ENCODE measurements around the gene OR4F6.

Gene OR4F6

DNA sequence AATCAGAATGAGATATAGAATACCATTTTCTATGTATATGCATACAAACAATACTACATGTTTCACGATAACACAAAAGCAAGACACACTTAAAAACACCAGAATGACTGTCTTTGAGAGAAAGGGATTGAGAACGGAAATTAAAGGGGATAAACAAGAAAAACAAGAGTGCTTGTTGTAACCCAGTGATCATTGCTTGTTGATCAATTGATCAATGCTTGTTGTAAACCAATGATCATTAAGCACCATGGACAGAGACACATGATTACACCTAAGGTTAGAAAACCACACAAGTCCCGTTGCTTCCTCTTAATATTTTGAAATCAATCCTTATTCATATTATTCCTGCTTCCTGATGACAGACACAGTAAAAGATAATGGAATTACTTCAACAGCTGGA lies 7.6 kb downstream of the OR4F6 start:
- TF ChIP-seq, protein P1, sequence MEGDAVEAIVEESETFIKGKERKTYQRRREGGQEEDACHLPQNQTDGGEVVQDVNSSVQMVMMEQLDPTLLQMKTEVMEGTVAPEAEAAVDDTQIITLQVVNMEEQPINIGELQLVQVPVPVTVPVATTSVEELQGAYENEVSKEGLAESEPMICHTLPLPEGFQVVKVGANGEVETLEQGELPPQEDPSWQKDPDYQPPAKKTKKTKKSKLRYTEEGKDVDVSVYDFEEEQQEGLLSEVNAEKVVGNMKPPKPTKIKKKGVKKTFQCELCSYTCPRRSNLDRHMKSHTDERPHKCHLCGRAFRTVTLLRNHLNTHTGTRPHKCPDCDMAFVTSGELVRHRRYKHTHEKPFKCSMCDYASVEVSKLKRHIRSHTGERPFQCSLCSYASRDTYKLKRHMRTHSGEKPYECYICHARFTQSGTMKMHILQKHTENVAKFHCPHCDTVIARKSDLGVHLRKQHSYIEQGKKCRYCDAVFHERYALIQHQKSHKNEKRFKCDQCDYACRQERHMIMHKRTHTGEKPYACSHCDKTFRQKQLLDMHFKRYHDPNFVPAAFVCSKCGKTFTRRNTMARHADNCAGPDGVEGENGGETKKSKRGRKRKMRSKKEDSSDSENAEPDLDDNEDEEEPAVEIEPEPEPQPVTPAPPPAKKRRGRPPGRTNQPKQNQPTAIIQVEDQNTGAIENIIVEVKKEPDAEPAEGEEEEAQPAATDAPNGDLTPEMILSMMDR (conservative IDR thresholded peaks at IDR 0.05; ENCODE audit: low read depth, low read length), result no peak

DNA sequence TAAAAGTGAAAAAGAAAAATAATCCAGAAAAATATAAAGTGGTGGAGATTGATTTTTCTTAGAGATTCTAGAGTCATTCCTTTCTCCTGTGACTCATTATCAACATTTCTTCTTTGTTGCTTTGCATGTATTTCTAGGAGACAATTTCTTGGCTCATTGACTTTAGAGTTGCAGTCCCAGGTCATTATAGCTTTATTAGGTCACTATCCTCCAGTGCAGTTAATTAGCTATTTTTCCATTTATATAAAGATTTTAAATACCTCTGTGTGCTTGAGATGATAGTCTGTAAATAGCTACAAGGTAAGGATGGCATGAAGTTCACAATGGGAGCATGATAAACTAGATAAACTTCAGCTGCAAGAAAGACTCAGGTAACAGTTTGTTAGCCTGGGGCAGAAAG lies 8.6 kb downstream of the OR4F6 start, which contains the start of gene OR4F15:
OR4F15 (plus strand) TSS at position 301 of the 400 bp plus-strand sequence. CDS start 5,985 bp downstream, outside the sequence.
- TF ChIP-seq, protein P1 (conservative IDR thresholded peaks at IDR 0.05; ENCODE audit: low read depth, low read length), result no peak
- no peak within 1 kb of the TSS for H3K4me3 ChIP-seq (ENCODE audit: low read length)
- no peak for DNase-seq (ENCODE audit: low read depth)

More for the DNA sequence above, 7.6 kb downstream of the OR4F6 start:
- DNase-seq (ENCODE audit: low read depth), result no peak
- no peak overlapping the region for H3K4me3 ChIP-seq (ENCODE audit: low read length)

DNA sequence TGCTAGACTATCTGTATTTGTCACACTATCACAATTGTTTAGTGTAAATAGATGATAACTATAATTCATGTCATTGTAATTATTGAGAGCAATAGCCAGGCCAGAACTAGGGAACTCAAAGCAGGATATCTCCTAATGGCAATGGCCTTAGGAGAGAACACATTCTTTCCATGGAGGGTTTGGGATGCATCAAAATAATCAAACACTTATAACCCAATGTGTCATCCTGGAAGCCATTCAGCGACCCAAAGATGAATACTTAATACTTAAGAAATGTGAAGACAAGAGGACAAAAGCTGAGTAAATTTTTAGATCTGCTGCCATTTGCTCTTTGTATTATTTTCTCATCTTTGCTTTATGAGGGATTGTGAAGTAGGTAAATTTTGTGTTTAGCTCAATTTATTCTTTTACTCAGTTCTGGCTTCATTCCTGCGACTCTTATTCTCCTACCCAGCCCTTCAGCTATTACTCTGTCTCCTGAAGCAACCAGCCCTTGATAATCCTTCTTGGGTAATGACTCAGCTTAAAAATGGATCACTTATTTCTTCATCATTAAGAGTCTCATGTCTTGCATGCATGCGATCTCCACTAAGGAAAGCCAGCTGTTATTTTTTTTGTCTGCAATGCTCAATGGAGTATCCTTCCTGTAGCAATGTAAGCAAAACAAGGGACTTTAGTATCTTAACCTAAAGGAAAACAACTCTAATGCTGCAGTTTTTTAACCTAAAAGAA lies 10.7 kb downstream of the OR4F6 start:
- DNase-seq (ENCODE audit: low read depth), result no peak
- TF ChIP-seq, protein P1 (conservative IDR thresholded peaks at IDR 0.05; ENCODE audit: low read depth, low read length), result no peak
- no peak overlapping the region for H3K4me3 ChIP-seq (ENCODE audit: low read length)

DNA sequence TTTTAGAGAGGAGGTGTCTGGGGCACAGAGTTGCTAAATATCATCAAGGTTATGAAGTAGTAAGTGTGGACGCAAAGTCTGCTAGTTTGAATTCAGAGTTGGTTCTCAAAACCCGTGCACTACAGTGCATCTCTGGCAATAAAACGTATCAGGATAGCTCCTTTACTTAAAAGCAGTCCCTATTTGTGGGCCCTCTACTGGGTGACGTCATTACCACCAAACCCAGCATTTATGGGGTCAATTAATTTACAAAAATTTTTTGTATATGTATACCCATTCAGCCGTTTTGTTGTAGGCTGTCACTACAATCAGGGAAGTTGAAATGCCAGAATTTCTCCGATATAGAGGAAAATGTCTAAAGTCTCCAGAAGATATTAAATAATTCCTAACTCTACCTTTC lies 17.5 kb downstream of the OR4F6 start:
- TF ChIP-seq, protein P1 (conservative IDR thresholded peaks at IDR 0.05; ENCODE audit: low read depth, low read length), result no peak
- no peak for DNase-seq (ENCODE audit: low read depth)
- H3K4me3 ChIP-seq (ENCODE audit: low read length), result no peak overlapping the region

DNA sequence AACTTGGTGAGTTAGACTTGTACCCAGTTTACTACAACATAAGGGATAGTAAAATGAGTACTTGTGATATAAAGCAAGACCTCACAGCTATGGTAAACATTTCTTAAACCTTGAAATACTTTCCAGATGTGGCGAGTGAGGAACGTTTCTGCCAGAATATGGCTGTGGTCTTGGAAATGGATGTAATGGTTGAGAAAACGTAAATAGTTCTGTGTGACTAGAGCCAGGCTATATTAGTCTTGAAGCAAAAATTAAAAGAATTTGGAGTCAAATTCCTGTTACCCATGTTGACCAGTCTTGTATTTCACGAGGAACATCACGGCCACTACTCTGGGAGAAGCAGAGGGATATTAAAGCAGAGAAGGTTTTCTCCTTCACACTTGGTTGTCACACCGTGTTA lies 23.9 kb downstream of the OR4F6 start:
- H3K4me3 ChIP-seq (ENCODE audit: low read length), result no peak overlapping the region
- no peak for DNase-seq (ENCODE audit: low read depth)
- TF ChIP-seq, protein P1 (conservative IDR thresholded peaks at IDR 0.05; ENCODE audit: low read depth, low read length), result no peak

DNA sequence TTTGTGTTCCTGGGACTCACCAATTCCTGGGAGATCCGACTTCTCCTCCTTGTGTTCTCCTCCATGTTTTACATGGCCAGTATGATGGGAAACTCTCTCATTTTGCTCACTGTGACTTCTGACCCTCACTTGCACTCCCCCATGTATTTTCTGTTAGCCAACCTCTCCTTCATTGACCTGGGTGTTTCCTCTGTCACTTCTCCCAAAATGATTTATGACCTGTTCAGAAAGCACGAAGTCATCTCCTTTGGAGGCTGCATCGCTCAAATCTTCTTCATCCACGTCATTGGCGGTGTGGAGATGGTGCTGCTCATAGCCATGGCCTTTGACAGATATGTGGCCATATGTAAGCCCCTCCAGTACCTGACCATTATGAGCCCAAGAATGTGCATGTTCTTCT lies 25.5 kb downstream of the OR4F6 start:
- no peak overlapping the region for H3K4me3 ChIP-seq (ENCODE audit: low read length)
- DNase-seq (ENCODE audit: low read depth), result no peak
- TF ChIP-seq, protein P1 (conservative IDR thresholded peaks at IDR 0.05; ENCODE audit: low read depth, low read length), result no peak

DNA sequence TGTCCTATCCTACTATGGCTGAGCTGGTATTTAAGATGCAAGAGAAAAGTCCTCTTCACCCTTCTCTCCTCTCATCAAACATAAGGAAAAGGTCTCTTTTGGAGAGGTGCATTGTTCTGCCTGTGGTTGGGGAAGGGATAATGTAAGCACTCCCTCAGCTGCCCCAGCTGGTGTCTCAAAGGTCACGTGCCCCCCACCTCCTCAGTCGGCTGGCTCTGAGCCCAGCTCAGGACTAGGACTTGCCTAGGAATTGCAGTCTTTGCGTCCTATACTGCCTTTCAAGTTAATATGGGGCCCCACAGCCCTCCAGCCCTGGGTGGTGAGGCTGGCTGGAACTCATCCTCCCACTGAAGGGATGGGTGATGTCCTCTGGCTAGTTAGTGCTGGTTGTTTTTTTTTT lies 38.3 kb downstream of the OR4F6 start:
- no peak for DNase-seq (ENCODE audit: low read depth)
- TF ChIP-seq, protein P1 (conservative IDR thresholded peaks at IDR 0.05; ENCODE audit: low read depth, low read length), result no peak
- no peak overlapping the region for H3K4me3 ChIP-seq (ENCODE audit: low read length)
